GM18951 (cell line): ENCODE measurements around the gene TMTC2.

Source experiments
- POLR2A ChIP-seq: IDR thresholded peaks from 4 replicates; pipeline ENCODE4 v1.6.1; 2011; ENCODE audit warnings: mild to moderate bottlenecking; ENCODE audit not compliant: insufficient read length, insufficient read depth; ENCODE audit errors: extremely low read depth
- in situ Hi-C: fragments of 300-500 bp; cut with MboI; formaldehyde crosslinking; loops from one replicate; pipeline ENCODE4 v1.12.0; 2022; ENCODE audit warnings: low sequenced_read_pairs, mixed read lengths, inconsistent platforms; ENCODE audit not compliant: unreplicated experiment

TMTC2 gene

GRCh38 chr12:82690006-82690405, 3.3 kb downstream of the TMTC2 start:
- in situ Hi-C loops: no loop called here
- no peak for TF ChIP-seq POLR2A

GRCh38 chr12:82691513-82691912, 4.8 kb downstream of the TMTC2 start:
- in situ Hi-C loops: no loop called here
- TF ChIP-seq POLR2A: no peak

- in situ Hi-C loops: no loop called here
- no peak for TF ChIP-seq POLR2A
These were observed 7.6 kb downstream of the TMTC2 start for GRCh38 chr12:82694276-82694675.

GRCh38 chr12:82694970-82695369, 8.3 kb downstream of the TMTC2 start:
- in situ Hi-C loops: no loop called here
- TF ChIP-seq POLR2A: no peak

GRCh38 chr12:82695531-82695930, 8.8 kb downstream of the TMTC2 start:
- in situ Hi-C loops: no loop called here
- TF ChIP-seq POLR2A: no peak

GRCh38 chr12:82696543-82696942, 9.8 kb downstream of the TMTC2 start:
- no peak for TF ChIP-seq POLR2A
- in situ Hi-C loops: no loop called here

- no peak for TF ChIP-seq POLR2A
- in situ Hi-C loops: no loop called here
These were observed 12.2 kb downstream of the TMTC2 start for GRCh38 chr12:82698708-82699564.

- in situ Hi-C loops: no loop called here
- no peak for TF ChIP-seq POLR2A
These were observed 19.1 kb downstream of the TMTC2 start for GRCh38 chr12:82705774-82706173.

- TF ChIP-seq POLR2A: no peak
- in situ Hi-C loops: no loop called here
These were observed 21.6 kb downstream of the TMTC2 start for GRCh38 chr12:82708061-82708879.

GRCh38 chr12:82709794-82710355, 23.2 kb downstream of the TMTC2 start:
- in situ Hi-C loops: no loop called here
- no peak for TF ChIP-seq POLR2A

GRCh38 chr12:82710741-82711140, 24.0 kb downstream of the TMTC2 start:
- in situ Hi-C loops: no loop called here
- TF ChIP-seq POLR2A: no peak

GRCh38 chr12:82714427-82714826, 27.7 kb downstream of the TMTC2 start:
- in situ Hi-C loops: no loop called here
- no peak for TF ChIP-seq POLR2A

GRCh38 chr12:82721726-82722125, 35.0 kb downstream of the TMTC2 start:
- no peak for TF ChIP-seq POLR2A
- in situ Hi-C loops: no loop called here
